Measurements from ENCODE around the gene GGA2. TPM values are rescaled to one million over a fixed set of nuclear protein-coding genes. Genes with fewer than 3 reads are reported as not detected.
A peak's percentile ranks its signal among the peaks of the same experiment; 100 is the strongest.
"Not testable (repeated sequence)": the region's sequence is repeated elsewhere in the genome, so short reads cannot be mapped to it uniquely, and the experiment has no call there.

The GGA2 gene
- total RNA-seq, 1 donor, result 38.7 TPM

DNA sequence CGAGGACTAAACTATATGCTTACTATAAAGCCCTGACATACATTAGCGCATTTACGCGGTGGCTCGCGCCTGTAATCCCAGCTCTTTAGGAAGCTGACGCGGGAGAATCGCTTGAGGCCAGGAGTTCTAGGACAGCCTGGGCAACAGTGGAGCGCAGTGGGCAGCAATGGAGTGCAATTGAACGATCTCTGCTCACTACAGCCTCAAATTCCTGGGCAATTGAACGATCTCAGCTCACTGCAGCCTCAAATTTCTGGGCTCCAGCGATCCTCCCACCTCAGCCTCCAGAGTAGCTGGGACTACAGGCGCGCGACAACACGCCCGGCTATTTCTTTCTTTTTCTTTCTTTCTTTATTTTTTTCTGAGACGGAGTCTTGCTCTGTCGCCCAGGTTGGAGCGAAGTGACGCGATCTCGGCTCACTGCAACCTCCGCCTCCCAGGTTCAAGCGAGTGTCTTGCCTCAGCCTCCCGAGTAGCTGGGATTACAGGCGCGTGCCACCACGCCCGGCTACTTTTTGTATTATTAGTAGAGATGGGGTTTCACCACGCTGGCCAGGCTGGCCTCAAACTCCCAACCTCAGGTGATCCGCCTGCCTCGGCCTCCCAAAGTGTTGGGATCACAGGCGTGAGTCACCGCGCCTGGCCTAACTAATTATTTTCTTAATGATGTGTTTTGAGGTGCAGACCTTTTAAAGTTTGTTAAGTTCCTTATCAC, 56.8 kb downstream of the GGA2 start:
- TF ChIP-seq CTCF (IDR thresholded peaks at IDR 0.05; ENCODE audit: insufficient read depth, low read length), result no peak
- H3K4me3 ChIP-seq (ENCODE audit: low read depth, low read length), result peak overlapping the region; percentile 93
- DNase-seq (ENCODE audit: low read depth), result no peak

DNA sequence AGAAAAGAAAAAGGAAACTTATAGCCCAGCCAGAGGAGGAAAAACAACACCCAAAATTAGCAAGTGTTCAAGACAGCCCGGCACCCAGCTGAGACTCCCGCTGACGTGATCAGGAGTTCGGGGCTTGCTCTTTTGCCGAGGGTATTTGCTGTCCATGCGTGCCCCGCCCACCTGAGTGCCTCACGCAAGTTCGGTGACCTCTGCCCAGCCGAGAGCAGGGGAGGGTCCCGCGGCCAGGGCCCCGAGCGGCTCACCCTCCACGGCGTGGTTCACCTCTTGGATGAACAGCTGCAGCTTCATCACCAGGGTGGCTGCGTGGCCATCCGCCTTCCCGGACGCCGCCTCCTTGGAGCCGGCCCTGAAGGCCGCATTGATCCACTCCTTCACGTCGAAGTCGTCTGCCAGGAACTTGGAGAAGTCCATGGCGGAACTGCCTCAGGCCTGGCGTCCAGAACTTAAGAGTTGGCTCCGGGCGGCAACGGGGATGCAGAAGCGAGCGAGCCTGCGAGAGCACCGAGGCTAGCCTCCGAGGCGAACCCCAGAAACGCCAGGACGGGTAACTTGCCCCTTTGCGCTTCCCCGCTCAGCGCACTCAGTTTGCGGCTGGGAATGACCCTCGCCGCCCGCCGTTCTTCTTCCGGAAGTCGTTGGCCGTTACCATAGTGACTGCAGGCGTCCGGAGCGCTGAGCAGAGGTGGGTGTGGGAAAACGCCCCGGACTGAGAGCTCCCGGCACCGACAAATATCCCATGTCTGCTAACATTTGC, 57.5 kb downstream of the GGA2 start, which contains the start of gene COG7:
COG7 (minus strand) TSS at position 618 of the 766 bp plus-strand sequence; CDS start at position 423, 195 bp downstream.
- peak; percentile 89 for DNase-seq (ENCODE audit: low read depth)
- peak within 1 kb of the TSS; percentile 93 for H3K4me3 ChIP-seq (ENCODE audit: low read depth, low read length)
- TF ChIP-seq CTCF (IDR thresholded peaks at IDR 0.05; ENCODE audit: insufficient read depth, low read length), result no peak

- TF ChIP-seq CTCF (IDR thresholded peaks at IDR 0.05; ENCODE audit: insufficient read depth, low read length), result no peak
Measured at GRCh38 chr16:23452221-23452571, 58.1 kb downstream of the GGA2 start.

GRCh38 chr16:23448392-23448791, 61.9 kb downstream of the GGA2 start:
- TF ChIP-seq CTCF (IDR thresholded peaks at IDR 0.05; ENCODE audit: insufficient read depth, low read length), result no peak
- peak; percentile 27 for DNase-seq (ENCODE audit: low read depth)
- H3K4me3 ChIP-seq (ENCODE audit: low read depth, low read length), result no peak overlapping the region

More at GRCh38 chr16:23452221-23452571, 58.1 kb downstream of the GGA2 start:
- H3K4me3 ChIP-seq (ENCODE audit: low read depth, low read length), result peak overlapping the region; percentile 93
- no peak for DNase-seq (ENCODE audit: low read depth)

- DNase-seq (ENCODE audit: low read depth); H3K4me3 ChIP-seq (ENCODE audit: low read depth, low read length): not testable (repeated sequence)
Measured at GRCh38 chr16:23437542-23437941, 72.8 kb downstream of the GGA2 start.

GRCh38 chr16:23436951-23437350, 73.3 kb downstream of the GGA2 start:
- no peak overlapping the region for H3K4me3 ChIP-seq (ENCODE audit: low read depth, low read length)
- TF ChIP-seq CTCF (IDR thresholded peaks at IDR 0.05; ENCODE audit: insufficient read depth, low read length), result no peak
- DNase-seq (ENCODE audit: low read depth), result no peak

DNA sequence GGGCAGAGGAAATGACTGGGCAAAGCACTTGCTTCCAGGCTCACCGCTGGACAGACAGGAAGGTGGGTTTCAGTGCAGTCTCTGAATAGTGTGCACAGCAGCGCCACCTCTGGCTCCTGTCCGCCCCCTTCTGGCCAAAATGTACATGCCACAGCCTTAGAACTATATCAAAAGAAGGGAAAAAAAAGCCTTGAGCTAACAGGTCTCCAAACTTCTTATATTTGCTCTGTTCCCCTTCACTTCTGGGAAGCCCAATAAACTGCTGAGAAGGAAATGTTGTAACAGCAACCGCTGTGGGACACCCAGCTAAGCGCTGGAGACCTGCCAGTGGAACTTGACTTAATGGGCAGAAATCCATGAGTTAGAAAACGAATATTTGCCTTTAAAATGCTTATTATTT, 74.8 kb downstream of the GGA2 start:
- peak; percentile 83 for TF ChIP-seq CTCF (IDR thresholded peaks at IDR 0.05; ENCODE audit: insufficient read depth, low read length)
- DNase-seq (ENCODE audit: low read depth), result peak; percentile 46
- no peak overlapping the region for H3K4me3 ChIP-seq (ENCODE audit: low read depth, low read length)

Measured in fibroblast of the aortic adventitia (primary cell).